ENCODE data around the gene WNT9A. TPM values are rescaled to one million over a fixed set of nuclear protein-coding genes. Genes with fewer than 3 reads are reported as not detected.
A peak's percentile ranks its signal among the peaks of the same experiment; 100 is the strongest.

The WNT9A gene
- total RNA-seq, 1 experiment from 2014 or later = not detected

GRCh38 chr1:227886503-227886961 is 61.2 kb downstream of the WNT9A start:
- TF ChIP-seq EZH2 (IDR thresholded peaks at IDR 0.05; ENCODE audit: borderline replicate concordance, low read depth, low read length, poor library complexity, severe bottlenecking) (no peak), CTCF (conservative IDR thresholded peaks at IDR 0.05; ENCODE audit: low read depth, low read length) (no peak)
- H3K36me3 ChIP-seq (ENCODE audit: insufficient read depth, low read length, poor library complexity, severe bottlenecking) = no peaks in the 10 kb centered on the region
- CTCF ChIA-PET = no interaction called here
- BruUV-seq (replicated peaks) = no TSS peak
- H3K4me1 ChIP-seq (ENCODE audit: insufficient read depth, low read length, poor library complexity, severe bottlenecking) = no peaks in the 10 kb centered on the region
- POLR2A ChIA-PET (ENCODE audit: low non-redundant PET) = no interaction called here
- no peaks in the 10 kb centered on the region for H3K27me3 ChIP-seq (replicated peaks; ENCODE audit: insufficient read depth, low read depth, low read length, poor library complexity)
- no peak overlapping the region for H3K27ac ChIP-seq (ENCODE audit: low read depth, low read length, poor library complexity, severe bottlenecking)
- H3K4me3 ChIP-seq (ENCODE audit: low read depth, low read length, poor library complexity, severe bottlenecking) = peak overlapping the region; percentile 32
- no peak for DNase-seq (ENCODE audit: low spot score)
- H3K9me3 ChIP-seq (ENCODE audit: low read depth, low read length, poor library complexity, severe bottlenecking) = no peaks in the 10 kb centered on the region
- intact Hi-C loops (cut with micrococcal nuclease; ENCODE audit: unreplicated experiment) = no loop called here

- ChIA-PET CTCF (no interaction called here), POLR2A (ENCODE audit: low non-redundant PET) (interaction anchor here (0.5 kb wide), 1 partner anchor 1000 kb away, joined by 3 read pairs; no protein-coding TSS in a partner anchor)
- no TSS peak for BruUV-seq (replicated peaks)
These were observed 61.9 kb downstream of the WNT9A start for GRCh38 chr1:227885648-227886502.

GRCh38 chr1:227885135-227885647 is 62.5 kb downstream of the WNT9A start:
- intact Hi-C loops (cut with micrococcal nuclease; ENCODE audit: unreplicated experiment) = no loop called here

More at GRCh38 chr1:227885648-227886502, 61.9 kb downstream of the WNT9A start:
- no peak overlapping the region for H3K27ac ChIP-seq (ENCODE audit: low read depth, low read length, poor library complexity, severe bottlenecking)
- no peaks in the 10 kb centered on the region for H3K4me1 ChIP-seq (ENCODE audit: insufficient read depth, low read length, poor library complexity, severe bottlenecking)
- H3K9me3 ChIP-seq (ENCODE audit: low read depth, low read length, poor library complexity, severe bottlenecking) = no peaks in the 10 kb centered on the region
- no peak for TF ChIP-seq CTCF (conservative IDR thresholded peaks at IDR 0.05; ENCODE audit: low read depth, low read length)
- no peak for TF ChIP-seq EZH2 (IDR thresholded peaks at IDR 0.05; ENCODE audit: borderline replicate concordance, low read depth, low read length, poor library complexity, severe bottlenecking)
- no peaks in the 10 kb centered on the region for H3K36me3 ChIP-seq (ENCODE audit: insufficient read depth, low read length, poor library complexity, severe bottlenecking)
- H3K27me3 ChIP-seq (replicated peaks; ENCODE audit: insufficient read depth, low read depth, low read length, poor library complexity) = peaks cover 2% of the 10 kb centered on the region
- intact Hi-C loops (cut with micrococcal nuclease; ENCODE audit: unreplicated experiment) = no loop called here
- DNase-seq (ENCODE audit: low spot score) = no peak
- no peak overlapping the region for H3K4me3 ChIP-seq (ENCODE audit: low read depth, low read length, poor library complexity, severe bottlenecking)

More at GRCh38 chr1:227885135-227885647, 62.5 kb downstream of the WNT9A start:
- no peak overlapping the region for H3K4me3 ChIP-seq (ENCODE audit: low read depth, low read length, poor library complexity, severe bottlenecking)
- peaks cover 9% of the 10 kb centered on the region for H3K27me3 ChIP-seq (replicated peaks; ENCODE audit: insufficient read depth, low read depth, low read length, poor library complexity)
- no peaks in the 10 kb centered on the region for H3K4me1 ChIP-seq (ENCODE audit: insufficient read depth, low read length, poor library complexity, severe bottlenecking)
- no peaks in the 10 kb centered on the region for H3K9me3 ChIP-seq (ENCODE audit: low read depth, low read length, poor library complexity, severe bottlenecking)
- CTCF ChIA-PET = no interaction called here
- TF ChIP-seq EZH2 (IDR thresholded peaks at IDR 0.05; ENCODE audit: borderline replicate concordance, low read depth, low read length, poor library complexity, severe bottlenecking) = no peak
- no peak for TF ChIP-seq CTCF (conservative IDR thresholded peaks at IDR 0.05; ENCODE audit: low read depth, low read length)
- POLR2A ChIA-PET (ENCODE audit: low non-redundant PET) = no interaction called here
- no peaks in the 10 kb centered on the region for H3K36me3 ChIP-seq (ENCODE audit: insufficient read depth, low read length, poor library complexity, severe bottlenecking)
- H3K27ac ChIP-seq (ENCODE audit: low read depth, low read length, poor library complexity, severe bottlenecking) = no peak overlapping the region
- DNase-seq (ENCODE audit: low spot score) = no peak
- BruUV-seq (replicated peaks) = no TSS peak

All from A673 (cell line).